WTC11 (cell line): Measurements from ENCODE around the gene EFCAB8. TPM values are rescaled to one million over a fixed set of nuclear protein-coding genes. Genes with fewer than 3 reads are reported as not detected.

Source experiments
- ATAC-seq: fragments of 200-7000 bp; cut with Tn5 transposase; 2 replicates; pipeline ENCODE4 v1.10.0; 2021; ENCODE audit warnings: mild to moderate bottlenecking, moderate library complexity
- CTCF ChIA-PET: fragments of 300-600 bp; sonication (Branson Sonifier 250); formaldehyde crosslinking; loops from one replicate; lab custom pipeline; 2021; ENCODE audit warnings: antibody characterized with exemption; lab: Charles Lee
- POLR2A ChIA-PET: fragments of 350-600 bp; sonication (Branson Sonifier 250); formaldehyde crosslinking; loops from one replicate; lab custom pipeline; 2021; ENCODE audit warnings: antibody characterized with exemption; lab: Charles Lee
- DNase-seq: peaks from one replicate; pipeline ENCODE4 v3.0.0; 2021; ENCODE audit warnings: low spot score
- H3K27ac Mint-ChIP-seq: 2 replicates; pipeline ENCODE4 v1.8.0; 2021; ENCODE audit warnings: mixed read lengths
- H3K27me3 Mint-ChIP-seq: 2 replicates; pipeline ENCODE4 v1.8.0; 2021; ENCODE audit warnings: low read depth, mild to moderate bottlenecking, moderate library complexity, mixed read lengths
- H3K36me3 Mint-ChIP-seq: 2 replicates; pipeline ENCODE4 v1.8.0; 2021; ENCODE audit warnings: mixed read lengths
- H3K4me1 Mint-ChIP-seq: 2 replicates; pipeline ENCODE4 v1.8.0; 2022; ENCODE audit warnings: mixed read lengths
- H3K4me3 Mint-ChIP-seq: 2 replicates; pipeline ENCODE4 v1.8.0; 2021; ENCODE audit warnings: mild to moderate bottlenecking, moderate library complexity, mixed read lengths
- H3K9me3 Mint-ChIP-seq: 2 replicates; pipeline ENCODE4 v1.8.0; 2021; ENCODE audit warnings: mixed read lengths
- AR ChIP-seq: fragments of 250-450 bp; sonication (Bioruptor Pico); IDR thresholded peaks from 2 replicates; pipeline ENCODE4 v1.9.0; 2021; ENCODE audit warnings: mild to moderate bottlenecking
- ATF3 ChIP-seq: sonication (generic); formaldehyde crosslinking; conservative IDR thresholded peaks from 2 replicates; pipeline ENCODE4 v1.8.1; 2022; ENCODE audit warnings: mild to moderate bottlenecking, missing genetic modification reagents
- ATF6 ChIP-seq: sonication (generic); formaldehyde crosslinking; IDR thresholded peaks from 2 replicates; pipeline ENCODE4 v1.8.1; 2023; ENCODE audit warnings: mild to moderate bottlenecking, missing genetic modification reagents
- CBFB ChIP-seq: sonication (generic); formaldehyde crosslinking; IDR thresholded peaks from 2 replicates; pipeline ENCODE4 v1.8.1; 2022; ENCODE audit warnings: mild to moderate bottlenecking, low read depth, missing genetic modification reagents
- ELF4 ChIP-seq: sonication (generic); formaldehyde crosslinking; IDR thresholded peaks from 2 replicates; pipeline ENCODE4 v1.8.1; 2022; ENCODE audit warnings: low read depth, mild to moderate bottlenecking, moderate library complexity, missing genetic modification reagents
- ETV6 ChIP-seq: sonication (generic); formaldehyde crosslinking; IDR thresholded peaks from 2 replicates; pipeline ENCODE4 v1.8.1; 2022; ENCODE audit warnings: mild to moderate bottlenecking, missing genetic modification reagents
- GABPB1 ChIP-seq: sonication (generic); formaldehyde crosslinking; IDR thresholded peaks from 2 replicates; pipeline ENCODE4 v1.8.1; 2023; ENCODE audit warnings: mild to moderate bottlenecking, missing genetic modification reagents
- HMGA2 ChIP-seq: fragments of 250-450 bp; sonication (Bioruptor Pico); IDR thresholded peaks from 2 replicates; pipeline ENCODE4 v1.4.0; 2021; ENCODE audit warnings: mild to moderate bottlenecking, moderate library complexity
- IRF2 ChIP-seq: sonication (generic); formaldehyde crosslinking; IDR thresholded peaks from 2 replicates; pipeline ENCODE4 v1.8.0; 2022; ENCODE audit warnings: low read depth, missing genetic modification reagents, borderline replicate concordance
- MAX ChIP-seq: sonication (generic); formaldehyde crosslinking; IDR thresholded peaks from 2 replicates; pipeline ENCODE4 v1.8.0; 2022; ENCODE audit warnings: mild to moderate bottlenecking, missing genetic modification reagents
- SMAD4 ChIP-seq: sonication (generic); formaldehyde crosslinking; IDR thresholded peaks from 2 replicates; pipeline ENCODE4 v1.8.0; 2022; ENCODE audit warnings: mild to moderate bottlenecking, missing genetic modification reagents
- SP1 ChIP-seq: sonication (generic); formaldehyde crosslinking; conservative IDR thresholded peaks from 2 replicates; pipeline ENCODE4 v1.8.1; 2022; ENCODE audit warnings: missing genetic modification reagents
- ZBTB21 ChIP-seq: sonication (generic); formaldehyde crosslinking; IDR thresholded peaks from 2 replicates; pipeline ENCODE4 v1.8.1; 2023; ENCODE audit warnings: mild to moderate bottlenecking, missing genetic modification reagents, borderline replicate concordance
- ZBTB43 ChIP-seq: sonication (generic); formaldehyde crosslinking; IDR thresholded peaks from 2 replicates; pipeline ENCODE4 v1.8.1; 2023; ENCODE audit warnings: mild to moderate bottlenecking, missing genetic modification reagents
- ZNF138 ChIP-seq: sonication (generic); formaldehyde crosslinking; conservative IDR thresholded peaks from 2 replicates; pipeline ENCODE4 v1.8.1; 2022; ENCODE audit warnings: mild to moderate bottlenecking, moderate library complexity, missing genetic modification reagents
- ZNF219 ChIP-seq: sonication (generic); formaldehyde crosslinking; IDR thresholded peaks from 2 replicates; pipeline ENCODE4 v1.8.0; 2023; ENCODE audit warnings: missing genetic modification reagents, mild to moderate bottlenecking, borderline replicate concordance
- ZNF317 ChIP-seq: sonication (generic); formaldehyde crosslinking; IDR thresholded peaks from 2 replicates; pipeline ENCODE4 v1.8.1; 2023; ENCODE audit warnings: low read depth, mild to moderate bottlenecking, moderate library complexity, missing genetic modification reagents, borderline replicate concordance
- ZNF423 ChIP-seq: fragments of 250-450 bp; sonication (Bioruptor Pico); IDR thresholded peaks from 2 replicates; pipeline ENCODE4 v2.1.2; 2022; ENCODE audit warnings: mild to moderate bottlenecking, moderate library complexity
- total RNA-seq: library from RNA; stranded (reverse); gene quantifications from 3 replicates; pipeline ENCODE4 v1.2.3, GENCODE V29; 2021
- TF ChIP-seq, protein P1 (sequence below): sonication (generic); formaldehyde crosslinking; IDR thresholded peaks from 2 replicates; pipeline ENCODE4 v1.8.0; 2022; ENCODE audit warnings: mild to moderate bottlenecking, missing genetic modification reagents
- TF ChIP-seq, protein P2 (sequence below): sonication (generic); formaldehyde crosslinking; IDR thresholded peaks from 2 replicates; pipeline ENCODE4 v1.8.1; 2022; ENCODE audit warnings: low read depth, mild to moderate bottlenecking, moderate library complexity, missing genetic modification reagents, borderline replicate concordance
- TF ChIP-seq, protein P3 (sequence below): fragments of 200-600 bp; IDR thresholded peaks from 2 replicates; pipeline ENCODE4 v1.8.0; 2022; ENCODE audit warnings: antibody characterized with exemption

The EFCAB8 gene
- total RNA-seq, 1 experiment from 2014 or later: 0.17 TPM

DNA sequence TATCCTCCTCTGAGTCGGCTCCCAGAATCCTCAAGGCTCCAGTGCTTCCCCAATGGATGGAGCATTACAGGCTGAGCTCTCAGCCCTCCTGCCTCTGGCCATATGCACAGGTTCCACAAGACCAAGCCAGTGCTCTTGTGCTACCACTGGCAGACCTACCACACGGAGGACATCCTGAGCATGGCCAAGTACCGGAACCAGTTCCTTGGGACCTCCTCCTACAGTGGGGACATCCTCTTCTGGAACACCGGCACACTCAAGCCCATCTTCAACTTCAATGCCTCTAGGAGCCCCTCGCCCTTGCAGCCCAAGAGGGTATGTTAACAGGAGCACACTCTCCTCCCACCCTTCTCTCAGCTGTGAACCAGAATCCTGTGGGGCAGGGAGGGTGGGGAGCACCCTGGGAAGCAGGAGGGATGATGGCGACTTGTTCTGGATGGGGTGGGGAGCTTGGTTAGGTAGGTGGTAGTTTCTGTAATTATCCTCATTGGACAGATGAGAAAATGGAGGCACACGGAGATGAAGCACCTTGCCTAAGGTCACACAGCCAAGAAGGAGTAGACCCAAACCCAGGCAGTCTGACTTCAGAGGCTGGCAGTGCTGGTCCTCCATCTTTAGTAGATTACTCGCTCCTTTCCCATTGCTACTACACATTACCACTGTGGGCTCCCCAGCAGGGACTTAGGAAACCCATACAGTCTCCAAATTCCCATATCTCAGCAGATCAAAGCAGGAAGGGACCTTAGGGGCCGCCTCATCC, 58.6 kb downstream of the EFCAB8 start:
- H3K9me3 Mint-ChIP-seq: peaks cover 36% of the 10 kb centered on the region
- POLR2A ChIA-PET: no interaction called here
- H3K27ac Mint-ChIP-seq: no peak overlapping the region
- ATAC-seq (no peak), DNase-seq (no peak)
- H3K4me3 Mint-ChIP-seq: no peak overlapping the region
- CTCF ChIA-PET: interaction anchor here (1.5 kb wide), 1 partner anchor 15 kb away, joined by 3 read pairs; no protein-coding TSS in a partner anchor
- H3K4me1 Mint-ChIP-seq: no peaks in the 10 kb centered on the region
- TF ChIP-seq ZBTB43 (CRISPR knock-in tag) (no peak), GABPB1 (CRISPR knock-in tag) (no peak), ZNF138 (CRISPR knock-in tag) (no peak), SMAD4 (CRISPR knock-in tag) (no peak), SP1 (CRISPR knock-in tag) (no peak), HMGA2 (CRISPR knock-in tag) (no peak)
- TF ChIP-seq, protein P1, sequence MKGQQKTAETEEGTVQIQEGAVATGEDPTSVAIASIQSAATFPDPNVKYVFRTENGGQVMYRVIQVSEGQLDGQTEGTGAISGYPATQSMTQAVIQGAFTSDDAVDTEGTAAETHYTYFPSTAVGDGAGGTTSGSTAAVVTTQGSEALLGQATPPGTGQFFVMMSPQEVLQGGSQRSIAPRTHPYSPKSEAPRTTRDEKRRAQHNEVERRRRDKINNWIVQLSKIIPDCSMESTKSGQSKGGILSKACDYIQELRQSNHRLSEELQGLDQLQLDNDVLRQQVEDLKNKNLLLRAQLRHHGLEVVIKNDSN: no peak
- TF ChIP-seq, protein P2, sequence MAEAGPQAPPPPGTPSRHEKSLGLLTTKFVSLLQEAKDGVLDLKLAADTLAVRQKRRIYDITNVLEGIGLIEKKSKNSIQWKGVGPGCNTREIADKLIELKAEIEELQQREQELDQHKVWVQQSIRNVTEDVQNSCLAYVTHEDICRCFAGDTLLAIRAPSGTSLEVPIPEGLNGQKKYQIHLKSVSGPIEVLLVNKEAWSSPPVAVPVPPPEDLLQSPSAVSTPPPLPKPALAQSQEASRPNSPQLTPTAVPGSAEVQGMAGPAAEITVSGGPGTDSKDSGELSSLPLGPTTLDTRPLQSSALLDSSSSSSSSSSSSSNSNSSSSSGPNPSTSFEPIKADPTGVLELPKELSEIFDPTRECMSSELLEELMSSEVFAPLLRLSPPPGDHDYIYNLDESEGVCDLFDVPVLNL (CRISPR knock-in tag): no peak
- peaks cover 6% of the 10 kb centered on the region; the same call in 1 of the 2 replicates for H3K27me3 Mint-ChIP-seq
- H3K36me3 Mint-ChIP-seq: peaks cover 10% of the 10 kb centered on the region

DNA sequence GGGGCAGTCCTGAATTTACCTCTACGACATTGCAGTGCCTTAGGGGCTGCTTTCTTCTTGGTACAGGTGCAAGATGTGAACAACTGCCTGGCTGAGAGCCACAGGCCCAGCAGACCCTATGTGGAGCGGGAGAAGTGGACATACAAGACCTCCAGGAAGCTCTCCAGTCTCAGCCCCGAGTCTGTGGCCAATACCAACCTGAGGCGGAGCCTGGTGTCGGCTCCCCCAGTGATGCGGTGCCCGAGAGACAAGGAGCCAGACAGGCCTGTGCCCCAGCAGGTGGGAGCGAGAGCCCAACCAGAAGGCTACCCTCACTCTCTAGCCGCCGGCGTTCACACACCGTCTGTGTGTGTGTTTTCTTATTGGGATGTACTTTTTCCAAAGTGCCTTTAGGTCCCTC, 59.6 kb downstream of the EFCAB8 start:
- Mint-ChIP-seq H3K4me1 (no peaks in the 10 kb centered on the region), H3K36me3 (peaks cover 10% of the 10 kb centered on the region), H3K27me3 (peaks cover 6% of the 10 kb centered on the region; the same call in 1 of the 2 replicates), H3K27ac (no peak overlapping the region), H3K9me3 (peaks cover 36% of the 10 kb centered on the region), H3K4me3 (no peak overlapping the region)
- TF ChIP-seq CBFB (no peak), ATF3 (CRISPR knock-in tag) (no peak), ELF4 (CRISPR knock-in tag) (no peak), ATF6 (CRISPR knock-in tag) (no peak), ETV6 (no peak), MAX (CRISPR knock-in tag) (no peak), ZBTB21 (CRISPR knock-in tag) (no peak), IRF2 (CRISPR knock-in tag) (no peak), ZNF219 (CRISPR knock-in tag) (no peak), ZNF423 (CRISPR knock-in tag) (no peak), AR (CRISPR knock-in tag) (no peak), ZNF317 (CRISPR knock-in tag) (no peak), HMGA2 (CRISPR knock-in tag) (no peak)
- TF ChIP-seq, protein P3, sequence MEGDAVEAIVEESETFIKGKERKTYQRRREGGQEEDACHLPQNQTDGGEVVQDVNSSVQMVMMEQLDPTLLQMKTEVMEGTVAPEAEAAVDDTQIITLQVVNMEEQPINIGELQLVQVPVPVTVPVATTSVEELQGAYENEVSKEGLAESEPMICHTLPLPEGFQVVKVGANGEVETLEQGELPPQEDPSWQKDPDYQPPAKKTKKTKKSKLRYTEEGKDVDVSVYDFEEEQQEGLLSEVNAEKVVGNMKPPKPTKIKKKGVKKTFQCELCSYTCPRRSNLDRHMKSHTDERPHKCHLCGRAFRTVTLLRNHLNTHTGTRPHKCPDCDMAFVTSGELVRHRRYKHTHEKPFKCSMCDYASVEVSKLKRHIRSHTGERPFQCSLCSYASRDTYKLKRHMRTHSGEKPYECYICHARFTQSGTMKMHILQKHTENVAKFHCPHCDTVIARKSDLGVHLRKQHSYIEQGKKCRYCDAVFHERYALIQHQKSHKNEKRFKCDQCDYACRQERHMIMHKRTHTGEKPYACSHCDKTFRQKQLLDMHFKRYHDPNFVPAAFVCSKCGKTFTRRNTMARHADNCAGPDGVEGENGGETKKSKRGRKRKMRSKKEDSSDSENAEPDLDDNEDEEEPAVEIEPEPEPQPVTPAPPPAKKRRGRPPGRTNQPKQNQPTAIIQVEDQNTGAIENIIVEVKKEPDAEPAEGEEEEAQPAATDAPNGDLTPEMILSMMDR: no peak
- TF ChIP-seq, protein P1: no peak
- DNase-seq (no peak), ATAC-seq (peak; percentile 28; the same call in 1 of the 2 replicates)
- POLR2A ChIA-PET: no interaction called here
- CTCF ChIA-PET: interaction anchor here (1.5 kb wide), 1 partner anchor 16 kb away, joined by 3 read pairs; no protein-coding TSS in a partner anchor
